Measurements from ENCODE around the gene CEACAM4.
A peak's percentile ranks its signal among the peaks of the same experiment; 100 is the strongest.

The CEACAM4 gene

DNA sequence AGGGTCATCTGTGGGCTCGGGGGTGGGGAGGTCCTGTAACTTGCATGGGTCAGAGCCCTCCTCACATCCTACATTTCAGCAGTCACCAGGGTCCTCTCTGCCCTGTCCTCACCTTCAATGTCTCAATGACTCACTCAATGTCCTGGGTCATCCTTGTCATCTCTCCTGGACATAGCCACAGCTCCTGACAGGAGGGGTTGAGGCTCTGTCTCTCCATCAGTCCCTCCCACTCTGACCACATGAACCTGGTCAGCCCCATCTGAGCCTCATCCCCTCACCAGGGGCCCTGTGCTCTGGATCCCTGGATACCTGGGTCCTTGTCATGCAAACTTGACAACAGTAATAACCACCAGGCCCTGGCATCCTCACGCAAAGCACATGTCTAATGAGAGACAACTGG, 37.5 kb downstream of the CEACAM4 start:
- no peak for TF ChIP-seq CTCF (IDR thresholded peaks at IDR 0.05; ENCODE audit: low read depth, low read length, missing control alignments)
- in situ Hi-C loops (cut with HindIII; ENCODE audit: low sequenced_read_pairs) = no loop called here
- DNase-seq (ENCODE audit: low read depth) = no peak
- H3K4me3 ChIP-seq (ENCODE audit: low read depth, low read length) = no peak overlapping the region

- peak; percentile 9 for DNase-seq (ENCODE audit: low read depth)
- H3K4me3 ChIP-seq (ENCODE audit: low read depth, low read length) = no peak overlapping the region
- in situ Hi-C loops (cut with HindIII; ENCODE audit: low sequenced_read_pairs) = no loop called here
Measured at GRCh38 chr19:41588497-41589209, 38.2 kb downstream of the CEACAM4 start.

GRCh38 chr19:41587838-41588210, 39.0 kb downstream of the CEACAM4 start:
- no peak overlapping the region for H3K4me3 ChIP-seq (ENCODE audit: low read depth, low read length)
- no peak for DNase-seq (ENCODE audit: low read depth)
- no peak for TF ChIP-seq CTCF (IDR thresholded peaks at IDR 0.05; ENCODE audit: low read depth, low read length, missing control alignments)
- in situ Hi-C loops (cut with HindIII; ENCODE audit: low sequenced_read_pairs) = no loop called here

More at GRCh38 chr19:41588497-41589209, 38.2 kb downstream of the CEACAM4 start:
- no peak for TF ChIP-seq CTCF (IDR thresholded peaks at IDR 0.05; ENCODE audit: low read depth, low read length, missing control alignments)

GRCh38 chr19:41587101-41587837, 39.6 kb downstream of the CEACAM4 start:
- in situ Hi-C loops (cut with HindIII; ENCODE audit: low sequenced_read_pairs) = no loop called here
- H3K4me3 ChIP-seq (ENCODE audit: low read depth, low read length) = no peak overlapping the region
- no peak for DNase-seq (ENCODE audit: low read depth)
- TF ChIP-seq CTCF (IDR thresholded peaks at IDR 0.05; ENCODE audit: low read depth, low read length, missing control alignments) = no peak

- no peak for TF ChIP-seq CTCF (IDR thresholded peaks at IDR 0.05; ENCODE audit: low read depth, low read length, missing control alignments)
- in situ Hi-C loops (cut with HindIII; ENCODE audit: low sequenced_read_pairs) = no loop called here
- DNase-seq (ENCODE audit: low read depth) = no peak
Measured at GRCh38 chr19:41586064-41586463, 40.8 kb downstream of the CEACAM4 start.

GRCh38 chr19:41584931-41585330, 41.9 kb downstream of the CEACAM4 start:
- in situ Hi-C loops (cut with HindIII; ENCODE audit: low sequenced_read_pairs) = no loop called here
- TF ChIP-seq CTCF (IDR thresholded peaks at IDR 0.05; ENCODE audit: low read depth, low read length, missing control alignments) = no peak
- H3K4me3 ChIP-seq (ENCODE audit: low read depth, low read length) = no peak overlapping the region
- DNase-seq (ENCODE audit: low read depth) = no peak

More at GRCh38 chr19:41586064-41586463, 40.8 kb downstream of the CEACAM4 start:
- no peak overlapping the region for H3K4me3 ChIP-seq (ENCODE audit: low read depth, low read length)
